Breast epithelium (tissue), 4 donors: ENCODE results near the gene WDR72. TPM values are rescaled to one million over a fixed set of nuclear protein-coding genes. Genes with fewer than 3 reads are reported as not detected.

Experiments
- DNase-seq, 2 donors: peaks; one replicate each; pipeline ENCODE4 v3.0.0-alpha.2; 2019; ENCODE audit warnings: low spot score in 2 of 2
- H3K27ac ChIP-seq, 2 donors: fragments of 200-600 bp; sonication (generic) in 1 of 2; one replicate each; pipeline ENCODE4 v1.5.1; 2016 to 2019; ENCODE audit warnings: mild to moderate bottlenecking in 1 of 2
- H3K27me3 ChIP-seq, 2 donors: fragments of 200-600 bp; sonication (generic) in 1 of 2; one replicate each; pipeline versions ENCODE4 v1.5.1 to v1.6.0; 2017 to 2019; ENCODE audit warnings: control low read depth in 1 of 2, mild to moderate bottlenecking in 1 of 2
- H3K36me3 ChIP-seq: fragments of 200-600 bp; one replicate; pipeline ENCODE4 v1.5.1; 2019
- H3K4me1 ChIP-seq, 2 donors: fragments of 200-600 bp; sonication (generic); one replicate each; pipeline ENCODE4 v1.5.1; 2016 to 2019; ENCODE audit warnings: control low read depth in 1 of 2
- H3K4me3 ChIP-seq, 3 donors: fragments of 200-600 bp; sonication (generic); 1 replicate in 2 of 3; 2 replicates in 1 of 3; pipeline ENCODE4 v1.5.1; 2016 to 2019; ENCODE audit warnings: mild to moderate bottlenecking in 3 of 3, moderate library complexity in 2 of 3
- H3K9me3 ChIP-seq, 2 donors: fragments of 200-600 bp; sonication (generic) in 1 of 2; one replicate each; pipeline ENCODE4 v1.5.1; 2016 to 2019; ENCODE audit warnings: control low read depth in 1 of 2
- POLR2A ChIP-seq: fragments of 450-650 bp; IDR thresholded peaks from one replicate; pipeline ENCODE4 v1.6.1; 2016; ENCODE audit warnings: antibody characterized with exemption, mild to moderate bottlenecking, moderate library complexity
- POLR2AphosphoS5 ChIP-seq, 3 donors: sonication (generic); formaldehyde crosslinking; IDR thresholded peaks; one replicate each; pipeline ENCODE4 v1.6.1; 2017; ENCODE audit warnings: antibody characterized with exemption in 3 of 3
- intact Hi-C: fragments of 100-400 bp; cut with DNase I; formaldehyde crosslinking; loops from one replicate; pipeline ENCODE4 v1.15.1; 2023; ENCODE audit warnings: low total_unique reads
- total RNA-seq, 3 donors: library from RNA; depleted of rRNA; stranded (reverse); fragments of >200 nt; gene quantifications; one replicate each; pipeline ENCODE4 v1.1.0, GENCODE V29; 2016
- TF ChIP-seq, protein P1 (sequence below), 3 donors: fragments of 450-650 bp; IDR thresholded peaks; one replicate each; pipeline ENCODE4 v1.5.1; 2016 to 2017; ENCODE audit warnings: antibody characterized with exemption in 3 of 3, mild to moderate bottlenecking in 3 of 3, moderate library complexity in 3 of 3

The WDR72 gene
- total RNA-seq, 3 donors from 2014 or later: 0.66 to 1.2 TPM; not detected in 1

- DNase-seq: no peak
- H3K27me3 ChIP-seq: no peaks in the 10 kb centered on the region
- intact Hi-C loops: no loop called here
- H3K4me1 ChIP-seq: no peaks in the 10 kb centered on the region
- H3K36me3 ChIP-seq: no peaks in the 10 kb centered on the region
- no peak overlapping the region for H3K4me3 ChIP-seq
- H3K27ac ChIP-seq: no peak overlapping the region
- TF ChIP-seq POLR2AphosphoS5 (IDR thresholded peaks at IDR 0.05) (no peak), POLR2A (no peak)
- TF ChIP-seq, protein P1, sequence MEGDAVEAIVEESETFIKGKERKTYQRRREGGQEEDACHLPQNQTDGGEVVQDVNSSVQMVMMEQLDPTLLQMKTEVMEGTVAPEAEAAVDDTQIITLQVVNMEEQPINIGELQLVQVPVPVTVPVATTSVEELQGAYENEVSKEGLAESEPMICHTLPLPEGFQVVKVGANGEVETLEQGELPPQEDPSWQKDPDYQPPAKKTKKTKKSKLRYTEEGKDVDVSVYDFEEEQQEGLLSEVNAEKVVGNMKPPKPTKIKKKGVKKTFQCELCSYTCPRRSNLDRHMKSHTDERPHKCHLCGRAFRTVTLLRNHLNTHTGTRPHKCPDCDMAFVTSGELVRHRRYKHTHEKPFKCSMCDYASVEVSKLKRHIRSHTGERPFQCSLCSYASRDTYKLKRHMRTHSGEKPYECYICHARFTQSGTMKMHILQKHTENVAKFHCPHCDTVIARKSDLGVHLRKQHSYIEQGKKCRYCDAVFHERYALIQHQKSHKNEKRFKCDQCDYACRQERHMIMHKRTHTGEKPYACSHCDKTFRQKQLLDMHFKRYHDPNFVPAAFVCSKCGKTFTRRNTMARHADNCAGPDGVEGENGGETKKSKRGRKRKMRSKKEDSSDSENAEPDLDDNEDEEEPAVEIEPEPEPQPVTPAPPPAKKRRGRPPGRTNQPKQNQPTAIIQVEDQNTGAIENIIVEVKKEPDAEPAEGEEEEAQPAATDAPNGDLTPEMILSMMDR (IDR thresholded peaks at IDR 0.05): no peak
- no peaks in the 10 kb centered on the region for H3K9me3 ChIP-seq
These were observed 247.4 kb downstream of the WDR72 start for GRCh38 chr15:53512029-53512428.

GRCh38 chr15:53511175-53511574, 248.3 kb downstream of the WDR72 start:
- Histone ChIP-seq H3K36me3 (no peaks in the 10 kb centered on the region), H3K9me3 (no peaks in the 10 kb centered on the region), H3K4me3 (no peak overlapping the region), H3K27ac (no peak overlapping the region), H3K27me3 (no peaks in the 10 kb centered on the region), H3K4me1 (no peaks in the 10 kb centered on the region)
- intact Hi-C loops: no loop called here
- no peak for DNase-seq
- TF ChIP-seq POLR2AphosphoS5 (IDR thresholded peaks at IDR 0.05): no peak
- TF ChIP-seq POLR2A: no peak
- TF ChIP-seq, protein P1 (IDR thresholded peaks at IDR 0.05): no peak

DNA sequence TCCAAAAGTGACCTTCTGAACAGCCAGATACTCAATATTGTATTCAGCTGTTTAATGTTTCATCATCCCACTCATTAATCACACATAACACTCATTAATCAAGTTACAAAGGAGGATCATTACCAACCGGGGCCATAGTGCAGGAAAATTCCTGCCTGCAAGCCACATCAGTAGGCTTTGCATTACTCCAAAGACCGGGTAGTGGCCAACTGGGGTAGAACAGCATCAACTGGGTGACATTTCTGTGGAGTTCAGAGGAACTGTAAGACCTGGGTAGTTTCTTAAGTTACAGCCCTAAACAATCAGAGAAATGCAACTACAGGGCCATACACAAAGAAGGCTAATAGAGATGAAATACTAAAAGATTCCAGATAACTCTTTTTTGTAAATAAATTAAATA, 253.1 kb downstream of the WDR72 start:
- TF ChIP-seq POLR2A (no peak), POLR2AphosphoS5 (IDR thresholded peaks at IDR 0.05) (no peak)
- TF ChIP-seq, protein P1 (IDR thresholded peaks at IDR 0.05): no peak
- H3K9me3 ChIP-seq: no peaks in the 10 kb centered on the region
- intact Hi-C loops: no loop called here
- H3K4me1 ChIP-seq: no peaks in the 10 kb centered on the region
- no peaks in the 10 kb centered on the region for H3K36me3 ChIP-seq
- DNase-seq: no peak
- no peak overlapping the region for H3K27ac ChIP-seq
- H3K27me3 ChIP-seq: no peaks in the 10 kb centered on the region
- no peak overlapping the region for H3K4me3 ChIP-seq

GRCh38 chr15:53498996-53499395, 260.5 kb downstream of the WDR72 start:
- TF ChIP-seq, protein P1 (IDR thresholded peaks at IDR 0.05): no peak
- TF ChIP-seq POLR2A: no peak
- TF ChIP-seq POLR2AphosphoS5 (IDR thresholded peaks at IDR 0.05): no peak
- intact Hi-C loops: no loop called here
- Histone ChIP-seq H3K27ac (no peak overlapping the region), H3K27me3 (no peaks in the 10 kb centered on the region), H3K4me1 (no peaks in the 10 kb centered on the region), H3K9me3 (no peaks in the 10 kb centered on the region), H3K36me3 (no peaks in the 10 kb centered on the region), H3K4me3 (no peak overlapping the region)
- no peak for DNase-seq

GRCh38 chr15:53490341-53490740, 269.1 kb downstream of the WDR72 start:
- TF ChIP-seq, protein P1 (IDR thresholded peaks at IDR 0.05): no peak
- Histone ChIP-seq H3K9me3 (no peaks in the 10 kb centered on the region), H3K27ac (no peak overlapping the region), H3K27me3 (no peaks in the 10 kb centered on the region), H3K4me3 (no peak overlapping the region), H3K36me3 (no peaks in the 10 kb centered on the region), H3K4me1 (no peaks in the 10 kb centered on the region)
- intact Hi-C loops: no loop called here
- no peak for DNase-seq
